AML-193 (cell line): ENCODE measurements around the gene ZNF793.

Experiments
- DNase-seq, 2 experiments: peaks; one replicate each; lab custom pipeline; 2025; lab: John Stamatoyannopoulos, UW

ZNF793 gene

GRCh38 chr19:37565370-37565669 is 58.6 kb downstream of the ZNF793 start:
- DNase-seq = no peak

- DNase-seq = no peak
Observed at GRCh38 chr19:37572203-37572602, 65.5 kb downstream of the ZNF793 start.

GRCh38 chr19:37583340-37583739 is 76.6 kb downstream of the ZNF793 start:
- DNase-seq = no peak
